Measurements from ENCODE around the gene ARSJ.
"Not testable (repeated sequence)": the region's sequence is repeated elsewhere in the genome, so short reads cannot be mapped to it uniquely, and the experiment has no call there.

ARSJ gene

DNA sequence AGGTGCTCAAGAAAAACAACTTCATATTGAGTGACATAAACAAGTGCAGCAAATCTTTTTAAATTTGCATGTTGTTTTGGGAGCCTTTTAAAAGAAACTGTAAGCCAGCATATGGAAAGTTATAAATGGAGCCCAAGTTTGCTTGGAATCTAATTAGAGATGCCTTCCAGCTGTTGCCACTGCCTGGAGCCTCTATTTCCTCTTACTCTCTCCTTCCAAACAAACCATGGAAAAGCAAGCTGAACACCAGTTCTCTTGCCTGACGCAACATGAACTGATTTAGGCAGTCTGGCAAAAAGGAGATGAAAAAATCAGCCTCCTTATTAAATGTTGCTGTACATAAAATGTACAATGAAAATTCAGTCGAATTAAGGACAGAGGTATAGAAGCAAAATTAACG lies 21.5 kb downstream of the ARSJ start:
- no peak for DNase-seq (ENCODE audit: low spot score)

DNA sequence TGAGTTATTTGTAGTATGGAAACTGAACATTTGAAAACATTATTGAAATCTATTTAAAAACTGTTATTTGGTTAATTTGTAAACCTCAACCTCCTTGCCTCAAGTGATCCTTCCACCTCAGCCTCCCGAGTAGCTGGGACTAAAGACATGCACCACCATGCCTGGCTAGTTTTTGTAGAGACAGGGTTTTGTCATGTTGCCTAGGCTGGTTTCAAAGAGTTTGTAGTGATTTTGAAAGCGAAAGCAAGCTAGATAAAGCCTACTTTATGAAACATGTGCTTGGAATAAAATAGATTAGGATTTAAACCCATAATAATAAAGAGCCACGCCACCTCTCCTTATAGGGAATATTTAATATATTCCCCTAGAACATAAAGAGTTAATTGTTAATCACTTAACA lies 23.5 kb downstream of the ARSJ start:
- no peak for DNase-seq (ENCODE audit: low spot score)

DNA sequence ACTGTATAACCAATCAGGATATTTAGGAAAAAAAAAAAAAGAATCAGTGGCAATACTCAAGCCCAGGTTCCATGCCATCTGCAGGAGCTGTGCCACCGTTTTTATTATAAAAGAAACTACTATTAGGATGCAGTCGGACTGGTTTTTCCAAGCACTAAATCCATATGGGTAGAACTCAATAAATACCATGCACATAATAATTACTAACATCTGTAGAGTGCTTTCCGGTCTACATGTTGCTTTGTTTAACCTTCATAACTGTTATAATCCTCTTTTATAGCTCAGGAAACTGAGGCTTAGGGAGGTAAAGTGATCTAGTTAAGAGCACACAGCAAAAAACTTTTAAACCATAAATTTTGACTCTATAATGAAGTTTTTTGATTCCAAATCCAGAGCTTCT lies 24.0 kb downstream of the ARSJ start:
- DNase-seq (ENCODE audit: low spot score) = no peak

DNA sequence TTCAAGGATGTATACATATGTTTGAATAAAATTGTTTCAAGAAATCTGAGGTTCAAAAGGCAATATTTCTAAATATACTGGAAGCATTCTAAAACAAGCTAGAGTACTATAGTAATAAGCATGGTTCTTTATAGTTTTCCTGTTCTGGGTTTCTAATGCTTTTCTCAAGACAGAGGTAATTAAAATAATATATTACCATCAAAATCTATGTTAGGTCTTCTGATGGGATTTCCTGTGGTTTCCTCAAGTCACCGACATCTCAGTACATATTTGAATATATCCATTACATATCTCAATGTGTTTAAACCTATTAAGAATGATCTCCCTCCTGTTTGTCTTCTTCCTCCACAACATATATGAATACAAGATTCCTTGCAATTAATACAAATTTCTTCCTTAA lies 25.6 kb downstream of the ARSJ start:
- no peak for DNase-seq (ENCODE audit: low spot score)

DNA sequence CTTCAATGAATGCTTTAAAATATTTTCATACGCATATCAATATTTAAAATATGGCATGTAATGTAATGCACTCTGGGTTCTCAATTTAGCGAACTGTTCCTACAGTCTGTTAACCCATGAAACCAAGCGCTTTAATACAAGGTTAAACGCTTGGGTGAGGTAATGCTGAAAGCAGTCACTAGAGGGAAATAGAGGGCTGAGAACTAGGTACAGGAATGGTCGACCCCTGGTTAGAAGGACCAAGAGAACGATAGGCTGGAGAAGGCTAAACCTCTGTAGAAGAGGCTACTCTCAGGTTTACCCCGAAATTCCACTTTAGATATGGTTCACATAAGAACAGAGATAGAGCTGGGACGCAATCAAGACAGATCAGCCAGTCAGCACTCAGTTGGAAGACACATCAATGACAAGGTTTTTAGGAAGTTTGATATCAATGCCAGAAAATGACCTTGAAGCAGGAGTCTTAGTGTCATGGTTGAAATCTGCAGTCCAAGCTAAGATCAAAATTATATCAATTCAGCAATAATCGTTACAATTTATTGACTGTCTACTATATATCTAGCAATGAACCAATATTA lies 26.9 kb downstream of the ARSJ start:
- peak; percentile 67 for DNase-seq (ENCODE audit: low spot score)

DNA sequence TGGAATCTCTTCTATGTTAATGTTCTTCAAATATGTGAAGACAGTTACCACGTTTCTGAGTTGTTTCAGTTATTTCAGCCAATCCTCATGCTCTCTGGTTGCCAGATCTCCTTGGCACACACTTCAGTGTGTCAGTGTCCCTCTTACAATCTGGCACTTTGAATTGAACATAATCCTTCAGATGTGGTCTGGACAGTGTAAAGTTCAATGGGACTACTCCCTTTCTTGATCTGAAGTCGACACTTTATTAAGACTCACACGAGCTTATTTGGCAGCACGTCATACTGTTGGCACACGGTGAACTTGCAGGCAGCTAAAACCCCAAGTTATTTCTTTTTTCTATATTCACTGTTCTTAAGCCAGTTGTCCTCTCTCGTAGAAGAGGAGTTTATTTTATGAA lies 28.2 kb downstream of the ARSJ start:
- no peak for DNase-seq (ENCODE audit: low spot score)

DNA sequence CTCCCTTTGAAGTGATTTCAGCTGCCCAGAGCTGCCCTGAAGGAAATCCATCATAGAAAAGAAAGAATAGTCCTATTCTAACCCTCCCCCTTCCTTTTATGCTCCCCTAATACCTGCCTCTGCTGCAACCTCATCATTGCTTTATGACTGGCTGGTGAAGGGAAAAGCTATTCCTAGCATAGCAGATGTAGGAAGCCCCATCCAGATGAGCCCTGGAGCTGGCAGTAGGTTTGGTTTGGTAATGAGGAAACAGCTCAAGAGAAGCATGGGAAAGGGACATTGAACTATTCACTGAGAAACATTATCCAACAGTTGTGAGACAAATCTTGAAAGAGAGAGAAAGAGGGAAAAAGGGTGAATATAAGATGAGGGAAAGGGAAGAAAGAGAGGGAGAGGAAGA lies 29.2 kb downstream of the ARSJ start:
- no peak for DNase-seq (ENCODE audit: low spot score)

DNA sequence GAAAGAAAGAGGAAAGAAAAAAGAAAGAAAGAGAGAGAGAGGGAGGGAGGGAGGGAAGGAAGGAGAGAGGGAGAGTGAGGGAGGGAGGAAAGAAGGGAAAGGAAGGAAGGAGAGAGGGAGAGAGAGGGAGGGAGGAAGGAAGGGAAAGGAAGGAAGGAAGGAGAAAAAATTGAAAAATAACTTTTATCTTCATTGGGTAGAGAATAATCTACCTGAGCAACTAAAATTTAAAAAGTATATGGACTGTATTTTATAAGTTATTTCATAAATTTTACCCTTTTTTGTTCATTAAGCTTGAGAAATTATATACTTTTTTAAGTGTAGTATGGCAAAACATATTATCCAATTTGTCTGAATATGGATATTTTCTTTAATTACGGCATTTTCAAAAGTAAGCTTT lies 32.0 kb downstream of the ARSJ start:
- DNase-seq (ENCODE audit: low spot score) = no peak

DNA sequence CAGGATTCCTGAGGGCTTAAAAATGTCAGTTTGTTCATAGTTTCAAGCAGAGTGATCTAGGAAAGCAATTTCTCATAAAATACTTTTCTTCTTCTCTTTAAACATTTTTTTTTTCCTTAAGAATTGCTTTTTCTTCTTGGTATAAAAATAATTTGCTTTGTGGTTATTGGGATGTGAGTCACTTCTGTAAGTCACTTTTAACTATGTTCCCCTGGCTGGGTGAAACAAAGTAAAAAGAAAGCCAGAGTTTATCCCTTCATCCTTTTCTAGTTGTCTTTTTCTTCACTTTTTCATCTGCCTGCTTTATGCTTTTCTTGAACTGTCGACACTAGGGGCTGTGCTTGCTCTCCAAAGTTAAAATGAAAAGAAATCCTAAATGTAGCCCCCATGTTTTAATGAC lies 33.5 kb downstream of the ARSJ start:
- peak; percentile 26 for DNase-seq (ENCODE audit: low spot score)

DNA sequence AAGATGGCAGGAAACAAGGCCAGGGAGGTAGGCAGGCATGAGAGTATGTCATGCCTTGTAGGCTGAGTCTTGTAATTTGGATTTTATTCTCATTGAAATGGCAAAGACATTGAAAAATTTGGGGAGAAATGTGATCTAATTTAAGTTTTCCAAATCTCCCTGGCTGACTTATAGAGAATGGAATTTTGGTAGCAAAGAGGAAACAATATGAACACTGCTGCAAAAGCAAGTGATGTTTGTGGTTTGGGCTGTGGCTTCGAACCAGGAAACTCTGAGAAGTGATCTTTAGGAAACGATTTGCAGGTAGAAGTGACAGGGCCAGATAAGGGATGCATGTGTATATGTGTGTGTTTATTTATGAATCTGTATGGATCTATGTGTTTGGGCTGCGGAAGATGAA lies 35.6 kb downstream of the ARSJ start:
- DNase-seq (ENCODE audit: low spot score) = peak; percentile 44

DNA sequence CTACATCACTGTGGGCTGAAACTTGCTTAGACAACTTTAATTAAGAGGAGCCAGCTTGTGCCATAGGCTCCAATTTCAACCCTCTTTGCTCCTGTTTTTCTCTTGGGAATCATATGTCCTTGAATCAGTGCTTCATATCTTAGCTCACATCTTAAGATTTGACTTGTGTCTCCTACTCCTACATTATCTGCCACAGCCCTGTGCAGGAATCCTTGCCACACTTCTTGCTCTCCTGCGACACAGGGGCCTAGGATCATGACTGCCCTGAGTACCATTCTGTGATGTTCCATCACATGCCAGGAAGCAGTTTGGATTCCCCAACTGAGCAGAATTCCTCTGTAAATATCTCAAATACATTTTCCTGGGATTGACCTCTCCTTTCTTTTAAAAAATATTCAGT lies 36.4 kb downstream of the ARSJ start:
- no peak for DNase-seq (ENCODE audit: low spot score)

DNA sequence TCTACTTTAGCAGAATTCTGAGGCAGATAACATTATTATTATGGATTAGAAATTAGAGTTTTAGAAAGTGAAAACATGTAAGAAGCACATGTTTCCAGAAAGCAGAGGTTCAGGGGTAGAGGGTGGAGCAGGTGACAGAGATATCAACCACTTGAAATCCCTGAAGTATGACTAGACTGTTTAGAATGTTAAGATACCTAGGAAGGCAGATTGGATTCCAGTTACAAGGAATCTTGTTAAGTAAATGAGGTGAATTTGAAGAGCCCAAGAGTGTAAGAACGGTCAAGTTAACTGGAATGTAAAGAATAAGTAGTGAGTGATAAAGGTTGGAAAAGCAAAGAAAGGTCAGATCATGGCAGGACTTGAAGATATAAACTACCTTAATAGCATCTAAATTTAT lies 37.6 kb downstream of the ARSJ start:
- no peak for DNase-seq (ENCODE audit: low spot score)

DNA sequence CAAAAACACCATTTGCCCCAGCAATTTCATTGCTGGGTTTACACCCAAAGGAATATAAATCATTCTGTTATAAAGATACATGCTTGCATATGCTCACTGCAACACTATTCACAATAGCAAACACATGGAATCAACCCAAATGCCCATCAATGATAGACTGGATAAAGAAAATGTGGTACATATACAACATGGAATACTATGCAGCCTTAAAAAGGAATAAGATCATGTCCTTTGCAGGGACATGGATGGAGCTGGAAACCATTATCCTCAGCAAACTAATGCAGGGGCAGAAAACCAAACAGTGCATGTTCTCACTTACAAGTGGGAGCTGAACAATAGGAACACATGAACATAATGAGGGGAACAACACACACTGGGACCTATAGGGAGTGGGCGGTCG lies 39.3 kb downstream of the ARSJ start:
- not testable (repeated sequence) for DNase-seq (ENCODE audit: low spot score)

DNA sequence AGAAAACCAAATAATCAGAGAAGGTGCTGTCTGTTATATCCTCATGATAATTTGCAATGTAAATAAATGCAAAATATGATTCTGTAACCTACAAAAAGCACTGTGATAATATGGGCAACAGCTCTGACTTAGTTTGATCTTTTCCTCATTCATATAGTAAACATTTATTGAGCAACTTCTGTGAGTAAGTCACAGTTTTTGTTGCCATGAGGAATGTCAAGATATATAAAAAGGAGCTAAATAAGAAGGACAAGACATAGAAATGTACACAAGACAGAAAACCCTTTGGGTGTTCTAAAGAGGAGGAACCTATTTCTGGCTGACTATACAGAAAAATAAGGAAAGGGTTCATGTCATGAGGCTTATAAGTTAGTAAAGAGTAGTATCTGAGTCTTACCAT lies 44.3 kb downstream of the ARSJ start:
- DNase-seq (ENCODE audit: low spot score) = no peak

DNA sequence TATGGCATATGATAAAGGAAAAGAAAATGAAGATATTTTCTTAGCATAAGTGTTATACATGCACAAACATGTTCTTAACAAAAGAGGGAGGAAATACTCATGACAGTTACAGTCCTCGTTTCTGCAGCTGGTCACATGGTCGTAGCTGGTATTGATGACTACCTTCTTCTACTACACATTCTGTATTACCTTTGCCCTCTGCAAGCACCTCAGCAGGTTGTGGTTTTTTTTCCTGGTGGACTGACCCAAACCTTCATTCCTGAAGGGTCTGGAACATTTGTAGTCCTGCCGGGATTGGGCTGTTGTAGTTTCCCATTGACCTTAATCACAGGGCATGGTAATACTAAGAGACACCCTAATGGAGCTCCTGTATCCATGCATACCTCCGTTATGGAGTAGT lies 54.7 kb downstream of the ARSJ start:
- DNase-seq (ENCODE audit: low spot score) = peak; percentile 67

DNA sequence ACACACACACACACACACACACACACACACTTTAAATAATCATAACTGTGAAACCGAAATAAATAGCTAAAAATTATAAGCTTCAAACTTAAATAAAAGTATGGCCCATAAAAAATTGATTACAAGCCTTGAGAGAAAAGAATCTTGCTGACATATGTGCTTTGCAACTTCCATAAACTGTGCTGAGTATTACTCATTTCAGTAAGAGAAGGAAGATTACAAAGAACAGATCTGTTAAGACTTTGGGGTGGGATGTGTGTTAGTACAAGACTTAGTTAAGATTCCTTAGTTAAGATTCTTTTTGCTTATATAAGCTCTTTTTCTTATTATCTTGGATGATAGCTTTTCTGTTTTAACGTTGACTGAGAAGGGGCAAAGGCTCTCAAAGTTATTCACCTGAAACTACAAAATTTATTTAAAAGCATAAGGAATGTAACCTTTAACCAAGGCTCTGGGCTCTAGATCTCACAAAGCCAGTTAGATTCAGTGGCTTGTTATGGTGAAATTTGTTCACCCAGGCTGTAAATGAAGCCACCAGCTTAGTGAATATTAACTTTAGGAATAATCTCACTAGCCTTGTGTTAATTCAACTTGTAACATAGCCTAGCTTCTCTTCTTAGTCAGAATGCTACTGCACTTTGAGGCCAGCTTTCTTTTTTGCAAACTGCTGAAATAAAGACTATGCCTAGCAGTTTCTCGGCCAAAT lies 58.2 kb downstream of the ARSJ start:
- peak; percentile 51 for DNase-seq (ENCODE audit: low spot score)

DNA sequence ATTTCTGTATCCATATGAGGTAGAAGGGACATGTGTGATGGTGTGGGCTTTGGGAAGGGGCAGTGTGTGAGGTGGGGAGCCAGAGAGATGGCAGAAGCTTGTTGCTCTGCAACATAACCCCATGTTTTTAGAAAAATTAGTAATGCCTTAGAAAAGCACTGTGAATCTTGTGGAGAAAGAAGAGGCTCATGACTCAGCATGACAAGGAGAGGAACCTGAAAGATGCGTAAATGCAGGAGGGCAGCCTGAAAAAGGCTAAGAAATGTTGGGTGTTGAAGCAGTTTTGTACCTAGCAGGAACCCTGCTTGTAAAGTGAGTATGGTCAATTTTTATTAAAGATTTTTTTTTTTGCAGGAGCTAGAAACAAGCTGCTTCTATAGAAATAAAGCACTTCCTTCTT lies 59.8 kb downstream of the ARSJ start:
- DNase-seq (ENCODE audit: low spot score) = peak; percentile 25

DNA sequence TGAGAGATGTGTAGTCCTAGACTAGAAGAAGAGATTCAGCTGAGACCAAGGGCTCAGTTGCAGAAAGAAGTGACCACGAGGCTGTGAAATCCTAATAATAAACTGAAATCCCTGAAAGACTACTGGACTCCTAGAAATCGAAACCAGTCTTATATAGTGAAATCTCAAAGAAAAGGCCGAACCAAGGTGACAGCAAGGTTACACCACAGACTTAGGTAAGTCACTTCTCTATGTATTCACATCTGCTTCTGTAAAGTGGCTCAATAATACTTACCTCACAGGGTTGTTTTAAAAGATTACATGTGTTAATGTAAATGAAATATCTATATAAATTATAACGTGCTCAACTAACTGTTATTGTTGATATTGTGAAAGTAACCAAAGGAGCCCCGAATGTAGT lies 60.3 kb downstream of the ARSJ start:
- DNase-seq (ENCODE audit: low spot score) = no peak

DNA sequence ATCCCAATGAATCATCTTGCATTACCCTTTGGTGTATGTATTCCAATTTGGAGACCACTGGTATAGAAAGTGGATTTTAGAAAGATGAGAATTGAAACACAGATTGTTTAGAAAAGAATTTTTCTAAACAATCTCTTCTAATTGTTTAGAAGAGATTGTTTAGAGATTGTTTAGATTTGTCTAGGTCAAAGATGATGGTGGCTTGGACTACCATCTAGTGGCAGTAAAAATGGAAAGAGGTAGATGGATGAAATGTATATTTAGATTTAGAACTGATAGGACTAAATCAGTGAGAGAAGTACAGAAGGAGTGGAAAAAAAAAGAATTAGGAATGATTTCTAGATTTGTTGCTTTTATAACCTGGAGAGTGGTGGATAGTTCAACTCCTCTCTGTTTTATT lies 70.6 kb downstream of the ARSJ start:
- DNase-seq (ENCODE audit: low spot score) = no peak

DNA sequence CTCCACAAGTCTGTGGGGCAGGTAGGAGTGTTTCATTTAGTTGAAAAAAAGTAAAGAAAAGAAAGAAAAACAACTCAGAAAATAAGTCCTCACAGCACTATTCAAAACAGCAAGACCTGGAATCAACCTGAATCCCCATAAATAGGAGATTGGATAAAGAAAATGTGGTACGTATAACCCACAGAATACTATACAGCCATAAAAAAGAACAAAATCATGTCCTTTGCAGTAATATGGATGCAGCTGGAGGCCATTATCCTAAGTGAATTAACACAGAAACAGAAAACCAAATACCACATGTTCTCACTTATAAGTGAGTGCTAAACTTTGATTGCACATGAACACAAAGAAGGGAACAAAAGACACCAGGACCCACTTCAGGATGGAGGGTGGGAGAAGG lies 71.9 kb downstream of the ARSJ start:
- DNase-seq (ENCODE audit: low spot score) = no peak

DNA sequence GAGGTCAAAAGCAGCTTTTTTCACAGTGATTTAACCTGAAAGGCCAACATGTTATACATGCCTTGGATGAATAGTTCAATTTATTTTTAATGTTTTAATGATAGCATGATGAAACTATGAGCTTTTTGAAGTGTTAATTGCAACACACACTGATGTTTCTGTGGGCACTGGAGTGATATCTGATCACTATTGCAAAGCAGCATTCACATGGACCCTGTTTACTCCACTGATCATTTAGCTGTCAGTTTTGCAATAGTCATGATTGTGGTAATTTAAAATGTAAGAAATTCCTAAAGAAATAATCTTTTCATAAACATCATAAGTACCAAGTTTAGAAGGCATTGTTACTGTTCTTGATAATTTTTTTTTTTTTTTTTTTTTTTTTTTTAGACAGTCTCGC lies 74.1 kb downstream of the ARSJ start:
- DNase-seq (ENCODE audit: low spot score) = no peak

DNA sequence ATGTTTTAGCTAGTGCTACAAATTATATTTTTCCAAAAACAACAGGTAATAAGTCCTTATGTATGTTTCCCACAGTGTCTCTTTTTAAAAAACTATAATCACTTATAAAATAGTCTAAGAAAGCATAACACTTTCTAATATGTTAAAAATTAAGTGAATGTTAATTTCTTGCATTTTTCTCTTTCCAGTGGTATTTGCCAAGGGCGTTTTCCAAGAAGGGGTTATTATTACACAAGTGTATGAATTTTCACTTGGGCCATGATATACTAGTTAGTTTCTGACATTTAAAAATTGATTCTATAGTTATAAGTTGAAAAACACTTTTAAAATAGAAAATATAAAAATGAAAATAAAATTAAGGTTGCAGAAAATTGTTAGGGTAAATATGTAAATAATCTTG lies 74.6 kb downstream of the ARSJ start:
- DNase-seq (ENCODE audit: low spot score) = no peak

DNA sequence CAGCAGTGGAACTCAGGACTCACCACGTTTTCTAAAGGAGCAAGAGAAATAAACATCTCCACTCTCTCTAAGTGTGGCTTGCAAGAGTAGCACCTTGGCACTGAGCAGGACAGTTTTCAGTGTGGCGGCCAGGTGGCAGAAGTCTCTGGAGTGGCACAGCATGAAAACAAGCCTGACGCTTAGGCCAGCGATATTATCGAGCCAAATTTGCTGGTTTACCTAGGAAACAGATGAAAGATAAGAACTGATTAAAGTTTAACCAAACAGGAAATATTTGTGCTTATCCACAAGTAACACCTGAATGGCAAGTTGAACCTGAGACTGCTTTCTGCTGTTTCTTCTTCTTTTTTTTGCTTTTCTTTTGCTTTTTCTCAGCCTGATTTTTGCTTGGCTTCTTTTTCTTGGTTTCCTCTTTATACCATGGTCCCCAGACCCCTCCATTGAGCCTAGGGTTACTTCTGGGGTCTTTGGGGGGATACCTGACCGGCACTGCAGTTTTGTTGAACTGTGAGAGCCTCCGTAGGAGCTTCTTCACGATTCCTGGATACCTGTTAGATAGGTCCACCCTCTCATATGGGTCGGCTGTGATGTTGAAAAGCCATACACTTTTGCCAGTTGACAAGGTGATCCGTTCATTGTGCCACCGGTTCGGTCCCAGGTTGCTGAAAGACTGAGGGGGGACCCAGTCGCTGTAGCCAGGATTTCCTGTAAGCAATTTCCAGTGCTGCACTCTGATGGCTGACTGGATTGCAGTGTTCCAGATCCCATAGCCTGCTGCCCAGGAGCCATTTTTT lies 77.3 kb downstream of the ARSJ start:
- peak; percentile 68 for DNase-seq (ENCODE audit: low spot score)
